NCI-H510A treated with DMSO at 0.1 percent for 48 hours (cell line): ENCODE measurements around the gene NPM1.
"Not testable (repeated sequence)": the region's sequence is repeated elsewhere in the genome, so short reads cannot be mapped to it uniquely, and the experiment has no call there.

Source experiments
- DNase-seq: peaks from one replicate; lab custom pipeline; 2025; lab: John Stamatoyannopoulos, UW

The NPM1 gene, protein sequence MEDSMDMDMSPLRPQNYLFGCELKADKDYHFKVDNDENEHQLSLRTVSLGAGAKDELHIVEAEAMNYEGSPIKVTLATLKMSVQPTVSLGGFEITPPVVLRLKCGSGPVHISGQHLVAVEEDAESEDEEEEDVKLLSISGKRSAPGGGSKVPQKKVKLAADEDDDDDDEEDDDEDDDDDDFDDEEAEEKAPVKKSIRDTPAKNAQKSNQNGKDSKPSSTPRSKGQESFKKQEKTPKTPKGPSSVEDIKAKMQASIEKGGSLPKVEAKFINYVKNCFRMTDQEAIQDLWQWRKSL

DNA sequence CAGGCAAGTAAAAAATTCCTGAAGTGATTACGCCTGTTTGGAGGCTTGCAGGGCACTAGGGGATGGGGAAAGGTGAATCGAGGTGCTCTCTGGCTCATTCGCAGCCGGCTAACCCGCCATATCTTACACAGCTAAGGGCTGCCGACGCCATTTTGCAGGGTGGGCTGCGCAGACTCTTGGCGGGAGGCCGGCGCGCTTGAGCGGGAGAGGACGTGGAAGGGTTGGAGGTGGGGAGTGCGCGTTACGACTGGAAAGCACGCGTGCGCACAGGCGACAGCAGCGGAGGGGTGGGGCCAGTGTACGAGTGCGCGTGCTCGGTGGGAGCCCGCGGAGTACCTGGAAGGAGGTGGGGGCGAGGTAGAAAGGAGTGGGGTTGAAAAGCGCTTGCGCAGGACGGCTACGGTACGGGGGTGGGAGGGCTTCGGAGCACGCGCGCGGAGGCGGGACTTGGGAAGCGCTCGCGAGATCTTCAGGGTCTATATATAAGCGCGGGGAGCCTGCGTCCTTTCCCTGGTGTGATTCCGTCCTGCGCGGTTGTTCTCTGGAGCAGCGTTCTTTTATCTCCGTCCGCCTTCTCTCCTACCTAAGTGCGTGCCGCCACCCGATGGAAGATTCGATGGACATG, at the start of gene NPM1:
Gene NPM1, plus strand, starts transcription at position 505 of the 625 bp plus-strand sequence. Its CDS starts 100 bp downstream, at position 605.
- DNase-seq = peak; percentile 94

DNA sequence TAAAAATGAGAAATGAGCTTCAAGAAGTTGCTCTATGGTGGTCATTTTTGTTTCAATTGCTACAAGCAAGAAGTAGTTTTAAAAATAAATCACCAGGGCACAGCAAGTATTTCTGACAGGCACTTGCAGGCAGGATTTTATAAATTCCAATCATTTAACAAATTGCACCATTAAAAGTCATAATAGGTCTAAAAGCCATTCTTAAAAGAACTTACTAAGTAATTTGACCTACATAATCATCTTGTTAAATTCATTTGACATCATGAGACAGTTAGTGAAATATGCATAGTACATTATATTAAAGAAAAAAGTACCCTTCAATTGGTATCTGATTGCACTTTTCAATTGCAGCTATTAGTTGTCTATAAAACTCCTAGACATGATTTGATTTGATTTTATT, 47.6 kb upstream of the NPM1 start:
- no peak for DNase-seq

DNA sequence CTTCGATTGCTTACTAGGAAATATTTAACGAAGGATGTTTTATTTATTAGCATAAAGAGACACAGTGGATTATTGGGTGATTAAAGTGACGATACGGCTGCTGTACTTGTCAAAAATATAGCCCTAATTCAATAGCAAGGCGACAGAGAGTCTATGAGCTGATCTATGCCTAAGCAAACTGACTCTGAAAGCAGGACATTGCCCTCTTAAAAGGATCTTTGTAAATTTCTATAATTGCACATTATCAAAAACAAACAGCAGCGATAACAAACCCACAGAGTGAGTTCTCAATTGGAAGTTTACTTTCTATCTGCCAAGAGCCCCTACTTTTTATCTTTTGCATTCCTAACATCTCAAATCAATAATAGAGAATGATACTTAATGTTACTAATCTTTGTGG, 47.2 kb upstream of the NPM1 start:
- no peak for DNase-seq

DNA sequence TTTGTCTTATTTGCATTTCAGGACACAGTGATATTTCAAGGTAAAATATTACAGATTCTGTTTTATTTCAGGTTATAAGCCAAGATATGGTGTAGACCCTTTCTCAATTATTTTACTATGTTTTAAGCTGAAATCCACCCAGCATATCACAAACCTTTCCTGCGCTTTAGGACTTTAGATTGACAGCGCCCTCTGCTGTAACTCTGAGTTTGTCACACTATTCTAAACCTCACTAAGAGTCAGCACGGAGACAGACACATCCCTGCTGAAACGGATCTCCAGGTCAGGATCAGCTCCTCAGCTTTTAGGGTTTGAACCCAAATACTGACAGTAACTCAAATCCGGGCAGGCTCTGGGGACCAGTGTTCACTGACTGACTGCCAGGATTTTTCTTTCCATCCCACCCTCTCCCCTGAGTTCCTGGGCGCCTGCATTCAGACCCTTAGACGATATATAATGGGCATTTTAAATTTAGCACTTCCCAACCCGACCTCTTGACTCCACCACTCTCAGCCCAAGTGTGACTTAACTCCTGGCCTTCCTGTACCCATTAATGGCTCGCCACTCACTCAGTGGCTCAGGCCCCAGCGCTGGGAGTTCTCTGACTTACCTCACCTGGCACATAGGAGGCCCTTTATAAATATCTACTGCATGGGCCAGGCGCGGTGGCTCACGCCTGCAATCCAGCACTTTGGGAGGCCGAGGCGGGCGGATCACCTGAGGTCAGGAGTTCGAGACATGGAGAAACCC, 45.1 kb upstream of the NPM1 start:
- peak; percentile 26 for DNase-seq

DNA sequence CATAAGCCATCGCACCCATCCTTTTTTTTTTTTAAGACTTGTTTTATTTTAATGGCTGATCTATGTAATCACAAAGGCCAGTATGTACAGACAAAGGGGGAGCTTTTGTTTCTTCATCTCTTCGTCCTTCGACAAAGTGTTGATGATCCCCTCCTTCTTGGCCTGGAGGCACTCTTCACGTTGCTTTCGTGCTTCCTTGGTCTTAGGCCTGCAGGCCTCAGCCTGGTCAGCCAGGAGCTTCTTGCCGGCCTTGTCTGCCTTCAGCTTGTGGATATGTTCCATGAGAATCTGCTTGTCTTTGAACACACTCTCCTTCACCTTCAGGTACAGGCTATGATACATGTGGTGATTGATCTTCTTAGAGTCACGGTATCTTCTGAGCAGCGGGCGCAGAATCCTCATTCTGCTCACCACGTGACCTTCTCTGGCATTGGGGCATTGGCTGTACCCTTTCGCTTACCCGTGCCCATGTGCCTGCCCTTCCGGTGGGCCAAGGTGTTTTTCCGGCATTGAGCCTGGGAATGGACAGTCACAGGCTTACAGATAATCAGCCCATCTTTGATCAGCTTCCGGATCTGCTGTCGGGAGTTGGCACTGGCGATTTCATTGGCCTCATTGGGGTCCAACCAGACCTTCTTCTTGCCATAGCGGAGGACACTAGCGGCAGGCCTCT, 42.6 kb upstream of the NPM1 start:
- no peak for DNase-seq

DNA sequence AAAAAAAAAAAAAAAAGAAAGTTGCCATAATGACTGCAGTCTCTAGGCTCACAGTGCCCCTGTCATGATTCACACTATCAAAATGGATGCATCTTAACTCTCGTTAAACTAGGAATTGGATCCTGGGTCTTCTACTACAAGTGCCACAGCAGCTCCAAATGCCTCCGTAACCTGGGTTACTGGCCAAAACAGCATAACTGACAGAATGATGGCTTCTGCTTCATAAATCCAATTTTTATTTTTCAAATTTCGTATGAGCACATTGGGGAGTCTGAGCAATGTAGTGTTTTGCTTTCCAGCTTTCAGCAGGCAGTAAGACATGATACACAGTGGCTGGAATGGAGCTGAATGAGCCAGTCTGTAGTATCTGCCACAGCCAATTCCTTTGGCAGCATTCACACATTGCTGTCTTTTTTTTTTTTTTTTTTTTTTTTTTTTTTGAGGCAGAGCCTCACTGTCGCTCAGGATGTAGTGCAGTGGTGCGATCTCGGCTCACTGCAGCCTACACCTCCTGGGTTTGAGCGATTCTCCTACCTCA, 36.0 kb upstream of the NPM1 start:
- DNase-seq = no peak

DNA sequence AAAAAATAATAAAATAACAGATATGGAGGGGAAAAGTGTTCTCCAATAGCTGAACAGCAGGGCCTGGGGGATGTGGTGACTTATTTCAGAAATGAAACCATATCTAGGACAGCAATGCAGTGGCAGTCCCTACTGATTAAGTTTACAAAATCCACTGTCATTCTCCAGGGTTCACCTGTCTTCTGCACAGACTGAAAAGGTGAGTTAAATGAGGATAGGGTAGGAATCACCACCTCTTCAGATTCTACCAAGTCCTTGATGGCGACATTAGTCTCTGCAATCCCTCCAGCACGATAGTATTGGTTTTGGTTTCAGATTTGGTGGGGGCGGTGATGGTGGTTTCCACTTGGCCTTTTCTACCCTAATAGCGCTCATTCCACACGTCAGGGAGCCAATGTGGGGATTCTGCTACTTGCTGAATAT, 32.3 kb upstream of the NPM1 start:
- DNase-seq = no peak

DNA sequence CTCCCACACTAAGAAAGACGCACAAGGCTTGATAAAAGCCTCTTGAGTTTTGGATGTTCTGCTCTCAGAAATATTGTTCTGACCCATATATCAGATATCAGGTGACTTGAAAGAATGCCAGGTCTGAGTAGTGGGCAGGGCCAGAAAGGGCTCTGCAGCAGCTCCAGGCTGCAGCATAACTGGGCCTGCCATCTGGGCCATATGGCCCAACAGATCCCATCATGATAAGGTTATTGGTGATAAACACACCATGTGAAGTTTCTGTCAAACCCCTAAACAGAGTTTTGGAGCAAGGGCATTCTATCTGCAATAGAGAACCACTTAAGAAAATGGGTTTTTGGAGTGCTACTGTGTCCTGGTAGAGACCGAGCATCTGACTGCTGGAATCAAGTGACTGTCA, 29.8 kb upstream of the NPM1 start:
- DNase-seq = no peak

DNA sequence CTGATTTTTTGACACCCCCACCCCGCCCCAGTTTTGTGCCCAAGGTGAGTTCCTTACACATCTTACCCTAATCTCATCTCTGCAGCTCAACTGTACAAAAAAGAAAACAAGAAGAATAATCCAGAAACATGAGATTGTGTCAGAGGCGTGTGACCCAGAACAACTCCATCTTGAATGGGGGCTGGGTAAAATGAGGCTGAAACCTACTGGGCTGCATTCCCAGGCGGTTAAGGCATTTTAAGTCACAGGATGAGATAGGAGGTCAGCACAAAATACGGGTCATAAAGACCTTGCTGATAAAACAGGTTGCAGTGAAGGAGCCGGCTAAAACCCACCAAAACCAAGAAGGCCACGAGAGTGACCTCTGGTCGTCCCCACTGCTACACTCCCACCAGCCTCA, 26.5 kb upstream of the NPM1 start:
- DNase-seq = not testable (repeated sequence)

DNA sequence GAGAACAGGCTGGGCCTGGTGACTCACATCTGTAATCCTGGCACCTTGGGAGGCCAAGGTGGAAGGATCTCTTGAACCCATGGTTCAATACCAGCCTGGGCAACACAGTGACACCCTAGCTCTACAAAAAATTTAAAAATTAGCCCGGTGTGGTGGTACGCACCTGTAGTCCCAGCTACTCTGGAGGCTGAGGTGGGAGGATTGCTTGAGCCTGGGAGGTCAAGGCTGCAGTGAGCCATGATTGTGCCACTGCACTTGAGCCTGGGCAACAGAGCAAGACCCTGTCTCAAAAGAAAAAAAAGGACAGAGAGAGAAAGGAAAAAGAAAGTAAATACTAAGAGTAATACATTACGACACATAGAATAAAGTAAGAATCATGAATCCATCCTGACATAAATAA, 24.4 kb upstream of the NPM1 start:
- DNase-seq = not testable (repeated sequence)

DNA sequence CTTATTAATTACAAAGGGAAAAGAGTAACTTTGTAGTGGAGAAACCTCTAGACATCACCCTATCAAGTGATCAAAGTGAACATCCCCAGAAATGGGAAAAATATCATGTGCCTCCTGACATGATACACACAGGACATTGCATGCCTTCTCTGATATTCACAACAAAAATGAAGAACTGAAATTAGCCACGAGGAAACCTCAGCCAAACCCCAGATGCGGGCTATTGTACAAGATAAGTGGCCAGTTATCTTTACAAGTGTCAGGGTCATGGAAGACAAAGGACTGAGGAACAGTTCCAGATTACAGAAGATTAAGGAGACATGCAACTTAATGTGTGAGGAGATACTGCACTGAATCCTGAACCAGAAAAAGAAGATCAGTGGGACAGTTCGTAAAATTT, 23.8 kb upstream of the NPM1 start:
- no peak for DNase-seq

DNA sequence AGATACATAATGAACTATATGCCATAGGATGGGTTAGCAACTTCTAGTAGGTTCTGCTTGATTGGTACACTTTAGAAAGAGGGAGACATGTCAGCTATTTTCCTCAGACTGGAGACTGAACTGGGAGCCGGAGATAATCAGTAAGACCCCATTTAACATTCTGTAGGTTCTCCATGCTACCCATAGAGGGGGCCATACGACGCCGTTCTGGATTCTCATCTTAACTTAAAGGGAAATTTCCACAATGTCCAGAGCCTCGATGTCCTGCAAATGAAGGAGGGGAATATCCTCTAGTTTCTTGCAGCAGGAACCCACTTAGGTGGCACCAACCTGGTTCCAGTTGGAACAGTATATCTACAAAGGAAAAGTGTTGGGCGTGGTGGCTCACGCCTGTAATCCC, 22.3 kb upstream of the NPM1 start:
- DNase-seq = no peak

DNA sequence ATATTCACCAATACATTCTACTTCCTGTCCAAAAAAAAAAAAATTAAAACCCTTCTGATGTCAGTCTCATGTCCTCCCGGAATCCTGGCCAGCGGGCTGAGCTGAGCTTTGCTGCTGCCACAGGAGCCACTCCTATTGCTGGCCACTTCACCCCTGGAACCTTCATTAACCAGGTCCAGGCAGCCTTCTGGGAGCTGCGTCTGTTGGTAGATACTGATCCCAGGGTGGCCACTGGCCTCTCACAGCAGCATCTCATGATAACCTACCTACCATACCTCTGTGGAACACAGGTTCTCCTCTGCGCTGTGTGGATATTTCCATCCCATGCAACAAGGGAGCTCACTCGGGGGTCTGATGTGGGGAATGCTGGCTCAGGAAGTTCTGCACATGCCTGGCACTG, 21.0 kb upstream of the NPM1 start:
- no peak for DNase-seq

DNA sequence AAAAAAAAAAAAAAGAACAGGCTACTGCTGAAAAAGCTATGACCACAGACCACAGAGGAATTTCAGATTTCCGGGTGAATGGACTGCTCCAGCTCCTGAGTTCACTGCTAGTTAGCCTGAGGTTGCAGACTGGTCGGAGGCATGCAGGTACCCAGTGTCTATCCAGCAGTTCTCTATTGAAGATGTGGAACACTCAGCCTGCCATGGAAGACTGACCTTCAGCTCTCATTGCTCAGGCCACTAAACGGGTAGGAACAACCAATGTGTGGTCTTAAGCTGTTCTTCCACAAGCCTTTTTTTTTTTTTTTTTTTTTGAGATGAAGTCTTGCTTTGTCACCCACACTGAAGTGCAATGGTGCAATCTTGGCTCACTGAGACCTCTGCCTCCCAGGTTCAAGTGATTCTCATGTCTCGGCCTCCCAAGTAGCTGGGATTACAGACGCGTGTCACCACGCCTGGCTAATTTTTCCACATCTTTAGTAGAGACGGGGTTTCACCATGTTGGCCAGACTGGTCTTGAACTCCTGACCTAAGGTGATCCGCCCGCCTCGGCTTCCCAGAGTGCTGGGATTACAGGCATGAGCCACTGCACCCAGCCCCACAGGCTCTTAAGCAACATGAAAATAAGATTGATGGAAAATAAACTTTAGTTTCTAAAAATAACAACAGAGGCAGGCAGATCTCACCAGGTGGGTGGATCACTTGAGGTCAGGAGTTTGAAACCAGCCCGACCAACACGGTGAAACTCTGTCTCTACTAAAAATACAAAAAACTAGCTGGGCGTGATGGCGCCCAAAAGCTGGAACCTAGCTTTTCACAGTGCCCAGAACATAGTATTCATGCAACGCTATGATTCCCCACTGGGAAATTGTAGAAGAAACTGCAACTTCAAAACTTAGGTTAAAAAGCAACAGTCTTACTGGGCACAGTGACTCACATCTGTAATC, 20.0 kb upstream of the NPM1 start:
- DNase-seq = no peak

DNA sequence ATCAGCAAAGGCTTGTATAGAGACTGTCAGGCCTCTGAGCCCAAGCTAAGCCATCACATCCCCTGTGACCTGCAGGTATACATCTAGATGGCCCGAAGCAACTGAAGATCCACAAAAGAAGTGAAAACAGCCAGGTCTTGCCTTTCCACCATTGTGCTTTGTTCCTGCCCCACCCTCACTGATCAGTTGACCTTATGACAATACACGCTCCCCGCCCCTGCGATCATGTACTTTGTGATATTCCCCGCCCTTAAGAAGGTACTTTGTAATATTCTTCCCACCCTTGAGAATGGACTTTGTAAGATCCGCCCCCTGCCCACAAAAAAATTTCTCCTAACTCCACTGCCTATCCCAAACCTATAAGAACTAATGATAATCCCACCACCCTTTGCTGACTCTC, 18.6 kb upstream of the NPM1 start:
- no peak for DNase-seq

DNA sequence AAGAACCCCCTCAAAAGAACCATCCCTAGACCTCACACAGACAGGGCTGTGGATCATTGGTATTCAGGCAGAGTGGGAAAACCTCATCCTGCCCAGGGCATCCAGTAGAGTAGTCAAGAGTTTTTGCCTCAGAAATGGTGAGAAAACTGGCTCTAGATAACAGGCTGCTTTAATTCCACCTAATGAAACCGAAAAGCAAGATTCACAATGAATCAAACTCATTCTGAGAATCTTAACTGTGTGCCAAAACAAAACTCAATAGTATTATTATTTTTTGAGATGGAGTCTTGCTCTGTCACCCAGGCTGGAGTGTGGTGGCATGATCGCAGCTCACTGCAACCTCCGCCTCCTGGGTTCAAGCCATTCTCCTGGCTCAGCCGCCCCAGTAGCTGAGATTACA, 17.8 kb upstream of the NPM1 start:
- DNase-seq = no peak

DNA sequence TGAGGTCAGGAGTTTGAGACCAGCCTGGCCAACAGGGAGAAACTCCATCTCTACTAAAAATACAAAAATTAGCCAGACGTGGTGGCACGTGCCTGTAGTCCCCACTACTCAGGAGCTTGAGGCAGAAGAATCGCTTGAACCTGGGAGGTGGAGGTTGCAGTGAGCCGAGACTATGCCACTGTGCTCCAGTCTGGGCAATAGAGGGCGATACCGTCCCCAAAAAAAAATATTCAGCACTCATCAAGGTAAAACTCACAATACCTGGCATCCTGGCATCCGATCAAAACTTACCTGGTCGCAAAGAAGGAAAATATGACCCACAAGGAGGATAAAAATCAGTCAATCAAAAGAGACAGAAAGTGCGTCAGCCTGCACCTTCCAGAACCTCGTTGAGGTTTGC, 16.8 kb upstream of the NPM1 start:
- DNase-seq = not testable (repeated sequence)

DNA sequence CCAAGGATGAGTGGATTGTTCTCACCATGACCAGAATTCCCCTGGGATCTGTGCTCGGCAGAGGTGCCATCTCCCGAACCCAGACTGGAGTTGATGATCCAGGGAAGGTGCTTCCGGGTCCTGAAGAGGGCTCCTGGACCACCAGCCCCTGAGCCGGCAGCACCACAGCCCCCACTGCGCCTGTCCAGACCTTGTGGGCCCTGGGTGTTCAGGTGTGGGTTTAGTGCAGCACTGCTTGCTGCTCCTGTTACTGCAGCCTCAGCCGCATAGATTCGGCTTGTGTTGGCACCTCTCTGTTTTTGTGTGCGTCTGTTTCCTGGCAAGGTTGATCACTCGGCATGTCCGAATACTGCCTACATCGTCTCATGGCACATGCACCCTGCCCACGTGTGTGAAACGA, 16.3 kb upstream of the NPM1 start:
- DNase-seq = no peak

DNA sequence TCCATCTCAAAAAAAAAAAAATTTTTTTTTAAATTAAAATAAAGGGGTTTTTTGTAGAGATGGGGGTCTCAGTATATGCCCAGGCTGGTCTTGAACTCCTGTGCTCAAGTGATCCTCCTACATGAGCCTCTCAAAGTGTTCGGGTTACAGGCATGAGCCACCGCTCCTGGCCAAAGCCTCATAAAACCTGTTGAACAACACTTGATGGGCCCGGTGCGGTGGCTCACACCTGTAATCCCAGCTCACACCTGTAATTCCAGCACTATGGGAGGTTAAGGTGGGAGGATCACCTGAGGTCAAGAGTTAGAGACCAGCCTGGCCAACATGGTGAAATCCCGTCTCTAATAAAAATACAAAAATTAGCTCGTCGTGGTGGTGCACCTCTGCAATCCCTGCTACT, 7.7 kb upstream of the NPM1 start:
- no peak for DNase-seq

DNA sequence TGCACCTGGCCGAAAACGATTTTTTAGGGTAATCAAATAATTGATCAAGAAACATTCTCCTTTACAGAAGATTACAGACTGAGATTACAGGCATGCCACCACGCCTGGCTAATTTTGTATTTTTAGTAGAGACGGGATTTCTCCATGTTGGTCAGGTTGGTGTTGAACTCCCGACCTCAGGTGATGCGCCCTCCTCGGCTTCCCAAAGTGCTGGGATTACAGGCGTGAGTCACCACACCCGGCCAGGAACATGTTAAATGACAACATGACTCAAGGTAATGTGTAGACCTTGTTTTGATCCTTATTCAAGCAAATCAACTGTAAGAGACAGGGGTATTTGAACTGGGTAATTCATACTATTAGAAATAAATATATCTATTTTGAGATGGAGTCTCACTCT, 3.2 kb upstream of the NPM1 start:
- DNase-seq = not testable (repeated sequence)

DNA sequence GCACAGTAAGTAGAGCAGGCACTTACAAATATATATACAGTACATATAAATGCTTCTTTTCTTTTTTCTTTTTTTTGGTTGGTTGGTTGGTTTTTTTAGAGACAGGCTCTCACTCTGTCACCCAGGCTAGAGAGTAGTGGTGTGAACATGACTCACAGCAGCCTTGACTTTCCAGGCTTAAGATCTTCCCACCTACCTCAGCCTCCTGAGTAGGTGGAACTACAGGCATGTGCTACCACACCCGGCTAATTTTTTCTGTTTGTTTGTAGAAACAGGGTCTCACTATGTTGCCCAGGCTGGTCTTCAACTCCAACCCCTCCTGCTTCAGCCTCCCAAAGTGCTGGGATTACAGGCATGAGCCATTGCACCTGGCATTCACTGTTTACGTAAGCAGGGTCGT, 2.6 kb upstream of the NPM1 start:
- not testable (repeated sequence) for DNase-seq
